CD4-positive, alpha-beta T cell treated with Interleukin-15 for 4 hours (primary cell): ENCODE data around the gene ZFYVE26.
"Not testable (repeated sequence)": the region's sequence is repeated elsewhere in the genome, so short reads cannot be mapped to it uniquely, and the experiment has no call there.

Experiments used
- DNase-seq: peaks from one replicate; pipeline ENCODE4 v3.0.0-alpha.2; 2020; ENCODE audit warnings: low spot score

Gene ZFYVE26

GRCh38 chr14:67705211-67705610 lies 111.2 kb downstream of the ZFYVE26 start:
- DNase-seq = no peak

GRCh38 chr14:67704484-67705089 lies 111.8 kb downstream of the ZFYVE26 start:
- DNase-seq = peak; percentile 62

- DNase-seq = no peak
Measured at GRCh38 chr14:67703997-67704396, 112.4 kb downstream of the ZFYVE26 start.

GRCh38 chr14:67701492-67701891 lies 114.9 kb downstream of the ZFYVE26 start, which contains the start of gene RDH12:
Gene RDH12 (plus strand): TSS chr14:67701886. CDS start chr14:67722643, 20,757 bp downstream.
- DNase-seq = not testable (repeated sequence)

DNA sequence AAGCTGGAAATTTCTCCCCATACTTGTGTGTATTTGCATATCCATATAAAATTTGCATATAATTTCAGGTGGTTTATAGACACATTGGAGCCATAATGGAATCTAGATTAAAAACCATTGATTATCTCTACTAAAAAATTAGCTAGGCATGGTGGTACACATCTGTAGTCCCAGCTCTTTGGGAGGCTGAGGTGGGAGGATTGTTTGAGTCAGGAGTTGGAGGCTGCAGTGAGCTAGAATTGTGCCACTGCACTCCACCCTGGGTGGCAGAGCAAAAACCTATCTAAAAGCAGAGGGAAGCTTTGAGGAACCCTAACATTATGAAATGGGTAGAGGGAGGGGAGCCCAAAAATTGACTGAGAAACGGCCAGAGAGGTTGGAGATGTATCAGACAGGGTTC lies 118.2 kb downstream of the ZFYVE26 start:
- no peak for DNase-seq

DNA sequence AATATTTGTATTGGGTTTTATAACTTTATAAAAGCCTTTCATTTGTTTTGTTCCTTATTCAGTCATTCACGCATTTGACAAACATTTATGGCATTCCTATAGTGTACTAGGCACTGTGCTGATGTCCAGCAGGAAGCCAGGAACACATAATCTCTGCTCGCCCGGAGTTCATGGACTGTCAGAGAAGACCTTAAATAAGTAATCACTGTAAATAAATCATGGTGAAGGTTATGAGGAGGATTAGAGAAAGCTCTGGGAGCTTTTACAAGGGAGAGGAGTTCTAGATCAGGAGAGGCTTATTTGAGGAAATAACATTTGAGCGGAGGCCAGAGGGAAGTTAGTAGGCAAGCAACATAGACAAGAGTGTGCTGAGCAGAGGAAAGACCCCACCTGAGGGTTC lies 119.4 kb downstream of the ZFYVE26 start:
- DNase-seq = no peak
